Lung (tissue), 12 donors: ENCODE results near the gene GRN. TPM values are rescaled to one million over a fixed set of nuclear protein-coding genes. Genes with fewer than 3 reads are reported as not detected.
"Not testable (repeated sequence)": the region's sequence is repeated elsewhere in the genome, so short reads cannot be mapped to it uniquely, and the experiment has no call there.

ENCODE experiments used
- ATAC-seq: fragments of 200-7000 bp; cut with Tn5 transposase; one replicate; pipeline ENCODE4 v1.9.1; 2020; ENCODE audit warnings: moderate number of reproducible peaks; ENCODE audit not compliant: insufficient read depth, low FRiP score
- DNase-seq, 3 donors: peaks; one replicate each; pipeline ENCODE4 v3.0.0-alpha.2; 2013 to 2017
- H3K27ac ChIP-seq, 2 donors: one replicate each; pipeline ENCODE4 v1.5.1; 2013; ENCODE audit warnings: mild to moderate bottlenecking in 2 of 2, moderate library complexity in 2 of 2, control low read depth in 1 of 2, inconsistent platforms in 1 of 2, low read depth in 1 of 2, low read length in 1 of 2
- H3K27me3 ChIP-seq, 3 donors: one replicate each; pipeline ENCODE4 v1.5.1; 2013; ENCODE audit warnings: low read length in 2 of 3; ENCODE audit not compliant: control insufficient read depth in 3 of 3, insufficient read depth in 3 of 3
- H3K36me3 ChIP-seq, 4 donors: one replicate each; pipeline ENCODE4 v1.5.1; 2013; ENCODE audit warnings: low read length in 4 of 4, mild to moderate bottlenecking in 1 of 4, moderate library complexity in 1 of 4; ENCODE audit not compliant: control insufficient read depth in 4 of 4, insufficient read depth in 4 of 4
- H3K4me1 ChIP-seq, 5 donors: one replicate each; pipeline ENCODE4 v1.5.1; 2013; ENCODE audit warnings: low read length in 5 of 5, mild to moderate bottlenecking in 2 of 5, moderate library complexity in 1 of 5; ENCODE audit not compliant: control insufficient read depth in 5 of 5, insufficient read depth in 5 of 5
- H3K4me3 ChIP-seq: one replicate; pipeline ENCODE4 v1.5.1; 2013; ENCODE audit warnings: mild to moderate bottlenecking, control low read depth, moderate library complexity
- H3K9ac ChIP-seq, 2 donors: one replicate each; pipeline ENCODE4 v1.5.1; 2013; ENCODE audit warnings: low read length in 2 of 2, control low read depth in 1 of 2; ENCODE audit not compliant: insufficient read depth in 1 of 2
- H3K9me3 ChIP-seq, 4 donors: one replicate each; pipeline ENCODE4 v1.5.1; 2013; ENCODE audit warnings: low read length in 3 of 4, mild to moderate bottlenecking in 1 of 4, moderate library complexity in 1 of 4; ENCODE audit not compliant: control insufficient read depth in 4 of 4, insufficient read depth in 3 of 4
- WGBS, 2 donors: extraction: QIAGEN DNeasy Blood & Tissue Kit; methylation state at CpG; one replicate each; pipeline ENCODE4 v1.1.7; 2013; 5-methylcytosine and 5-hydroxymethylcytosine counted together
- polyA plus RNA-seq, 2 donors: library from polyadenylated mRNA; stranded (reverse); fragments of 200-250 nt; gene quantifications; one replicate each; pipeline ENCODE4 v1.2.1, GENCODE V29; 2013
- total RNA-seq, 2 donors: library from RNA; depleted of rRNA in 1 of 2; stranded (reverse); fragments of >200 nt in 1 of 2; gene quantifications; one replicate each; pipeline ENCODE4 v1.2.1, GENCODE V29; 2014 to 2021
- TF ChIP-seq, protein P1 (sequence below): IDR thresholded peaks from 2 replicates; pipeline ENCODE4 v1.5.1; 2012; ENCODE audit warnings: mild to moderate bottlenecking; ENCODE audit errors: control extremely low read depth, extremely low read depth
- donor health status: control.
- donor health status: control.
- donor health status: Bipolar disorder and iron deficiency.
- donor health status: healthy.
- donor health status: DM: yes; HTN: yes; CAD: no.

The GRN gene
- total and polyA plus RNA-seq, 4 donors: 160 to 753 (median 510) TPM

- Histone ChIP-seq H3K4me3 (no peak overlapping the region), H3K9ac (no peak overlapping the region), H3K27me3 (no peaks in the 10 kb centered on the region), H3K4me1 (peaks cover 0 to 12% (median 3%) of the 10 kb centered on the region in 5 donors), H3K9me3 (no peaks in the 10 kb centered on the region), H3K27ac (no peak overlapping the region), H3K36me3 (no peaks in the 10 kb centered on the region)
- ATAC-seq: no peak
- 79 to 82% methylated on average over 7 of the region's 7 CpGs for WGBS, 2 donors
- TF ChIP-seq, protein P1, sequence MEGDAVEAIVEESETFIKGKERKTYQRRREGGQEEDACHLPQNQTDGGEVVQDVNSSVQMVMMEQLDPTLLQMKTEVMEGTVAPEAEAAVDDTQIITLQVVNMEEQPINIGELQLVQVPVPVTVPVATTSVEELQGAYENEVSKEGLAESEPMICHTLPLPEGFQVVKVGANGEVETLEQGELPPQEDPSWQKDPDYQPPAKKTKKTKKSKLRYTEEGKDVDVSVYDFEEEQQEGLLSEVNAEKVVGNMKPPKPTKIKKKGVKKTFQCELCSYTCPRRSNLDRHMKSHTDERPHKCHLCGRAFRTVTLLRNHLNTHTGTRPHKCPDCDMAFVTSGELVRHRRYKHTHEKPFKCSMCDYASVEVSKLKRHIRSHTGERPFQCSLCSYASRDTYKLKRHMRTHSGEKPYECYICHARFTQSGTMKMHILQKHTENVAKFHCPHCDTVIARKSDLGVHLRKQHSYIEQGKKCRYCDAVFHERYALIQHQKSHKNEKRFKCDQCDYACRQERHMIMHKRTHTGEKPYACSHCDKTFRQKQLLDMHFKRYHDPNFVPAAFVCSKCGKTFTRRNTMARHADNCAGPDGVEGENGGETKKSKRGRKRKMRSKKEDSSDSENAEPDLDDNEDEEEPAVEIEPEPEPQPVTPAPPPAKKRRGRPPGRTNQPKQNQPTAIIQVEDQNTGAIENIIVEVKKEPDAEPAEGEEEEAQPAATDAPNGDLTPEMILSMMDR: no peak
- no peak for DNase-seq
These were observed 17.2 kb upstream of the GRN start for GRCh38 chr17:44327715-44328449.

GRCh38 chr17:44329516-44329915 lies 15.6 kb upstream of the GRN start:
- not testable (repeated sequence) for H3K9ac ChIP-seq, H3K4me1 ChIP-seq, H3K27me3 ChIP-seq, H3K9me3 ChIP-seq, H3K27ac ChIP-seq, H3K36me3 ChIP-seq, ATAC-seq, DNase-seq, H3K4me3 ChIP-seq
- 87 to 91% methylated on average over 7 of the region's 7 CpGs for WGBS, 2 donors

GRCh38 chr17:44330263-44330662 lies 14.8 kb upstream of the GRN start:
- H3K4me1 ChIP-seq, H3K4me3 ChIP-seq, H3K27ac ChIP-seq, H3K27me3 ChIP-seq, H3K36me3 ChIP-seq, H3K9ac ChIP-seq, H3K9me3 ChIP-seq, ATAC-seq, DNase-seq: not testable (repeated sequence)
- WGBS, 2 donors: 82 to 99% methylated on average over 5 of the region's 5 CpGs

GRCh38 chr17:44331249-44331760 lies 13.8 kb upstream of the GRN start:
- H3K4me3 ChIP-seq: no peak overlapping the region
- ATAC-seq: no peak
- WGBS, 2 donors: 4% methylated on average over 7 of the region's 7 CpGs
- no peaks in the 10 kb centered on the region for H3K27me3 ChIP-seq
- H3K4me1 ChIP-seq: peaks cover 0 to 7% (median 0%) of the 10 kb centered on the region in 5 donors
- no peak overlapping the region for H3K9ac ChIP-seq
- peak; percentile 67 to 80 (median 78) for DNase-seq
- TF ChIP-seq, protein P1: peak; percentile 71
- no peak overlapping the region for H3K27ac ChIP-seq
- no peaks in the 10 kb centered on the region for H3K9me3 ChIP-seq
- H3K36me3 ChIP-seq: no peaks in the 10 kb centered on the region
